HG03439 (cell line): ENCODE data around the gene MND1.

ENCODE experiments used
- ATAC-seq: cut with Tn5 transposase; IDR thresholded peaks from one replicate; pipeline ENCODE4 v1.9.1; 2021; ENCODE audit warnings: mild to moderate bottlenecking, moderate library complexity; ENCODE audit not compliant: unreplicated experiment

The MND1 gene, protein sequence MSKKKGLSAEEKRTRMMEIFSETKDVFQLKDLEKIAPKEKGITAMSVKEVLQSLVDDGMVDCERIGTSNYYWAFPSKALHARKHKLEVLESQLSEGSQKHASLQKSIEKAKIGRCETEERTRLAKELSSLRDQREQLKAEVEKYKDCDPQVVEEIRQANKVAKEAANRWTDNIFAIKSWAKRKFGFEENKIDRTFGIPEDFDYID

DNA sequence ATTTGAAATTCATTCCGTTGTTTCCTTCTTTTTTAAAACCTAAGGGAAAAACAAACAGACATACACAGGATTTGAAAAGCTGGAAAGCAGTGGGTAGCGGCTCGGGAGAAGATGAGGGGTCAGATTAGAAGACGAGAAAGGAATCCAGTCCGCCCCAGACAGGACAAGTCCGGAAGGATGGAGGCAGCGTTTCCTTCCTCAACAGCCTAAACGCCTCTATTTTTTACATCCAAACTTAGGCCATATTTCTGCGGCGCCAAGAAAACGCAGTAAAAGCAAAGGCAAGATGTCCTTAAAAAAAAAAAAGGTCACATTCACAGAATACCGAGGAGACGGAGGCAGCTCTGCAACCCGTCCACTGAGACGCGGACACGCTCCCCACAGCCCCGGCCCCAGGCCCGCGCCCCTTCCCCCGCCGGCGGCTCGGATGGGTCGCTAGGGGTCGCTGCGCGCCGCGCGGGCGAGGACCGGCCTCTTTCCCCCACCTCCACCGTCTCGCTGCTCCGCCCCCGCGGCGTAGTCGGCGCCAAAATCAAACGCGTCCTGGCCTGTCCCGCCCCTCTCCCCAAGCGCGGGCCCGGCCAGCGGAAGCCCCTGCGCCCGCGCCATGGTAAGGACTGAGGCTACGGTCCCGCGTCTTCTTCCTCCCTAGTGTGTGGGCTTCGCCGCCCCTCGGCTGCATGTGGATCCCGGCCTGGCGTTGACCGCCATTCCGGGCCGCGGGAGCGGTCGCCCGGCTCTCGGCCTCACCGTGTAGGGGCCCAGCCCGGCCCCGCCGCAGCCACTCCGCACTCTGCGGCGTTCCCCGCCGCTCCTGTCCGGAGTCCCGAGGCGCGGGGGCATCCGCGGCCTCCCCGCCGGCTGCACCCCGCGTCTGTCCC lies at the start of gene MND1:
Gene MND1 (plus strand): TSS at position 558 of the 881 bp plus-strand sequence. CDS start 50 bp downstream, at position 608.
- ATAC-seq, result peak; percentile 90

DNA sequence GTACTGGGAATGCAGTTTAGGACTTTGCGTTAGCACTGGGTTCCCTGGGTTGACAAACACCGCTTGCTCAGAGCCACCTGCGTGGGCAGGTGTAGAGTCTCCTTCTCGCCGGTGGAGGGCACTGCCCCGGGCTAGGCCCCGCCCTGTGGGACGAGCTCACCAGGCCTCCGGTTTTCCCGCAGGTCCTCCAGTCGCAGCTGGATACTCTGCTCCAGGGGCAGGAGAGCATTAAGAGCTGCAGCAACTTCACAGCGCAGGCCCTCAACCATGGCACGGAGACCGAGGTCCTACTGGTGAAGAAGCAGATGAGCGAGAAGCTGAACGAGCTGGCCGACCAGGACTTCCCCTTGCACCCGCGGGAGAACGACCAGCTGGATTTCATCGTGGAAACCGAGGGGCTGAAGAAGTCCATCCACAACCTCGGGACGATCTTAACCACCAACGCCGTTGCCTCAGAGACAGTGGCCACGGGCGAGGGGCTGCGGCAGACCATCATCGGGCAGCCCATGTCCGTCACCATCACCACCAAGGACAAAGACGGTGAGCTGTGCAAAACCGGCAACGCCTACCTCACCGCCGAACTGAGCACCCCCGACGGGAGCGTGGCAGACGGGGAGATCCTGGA lies 49.2 kb upstream of the MND1 start:
- no peak for ATAC-seq

DNA sequence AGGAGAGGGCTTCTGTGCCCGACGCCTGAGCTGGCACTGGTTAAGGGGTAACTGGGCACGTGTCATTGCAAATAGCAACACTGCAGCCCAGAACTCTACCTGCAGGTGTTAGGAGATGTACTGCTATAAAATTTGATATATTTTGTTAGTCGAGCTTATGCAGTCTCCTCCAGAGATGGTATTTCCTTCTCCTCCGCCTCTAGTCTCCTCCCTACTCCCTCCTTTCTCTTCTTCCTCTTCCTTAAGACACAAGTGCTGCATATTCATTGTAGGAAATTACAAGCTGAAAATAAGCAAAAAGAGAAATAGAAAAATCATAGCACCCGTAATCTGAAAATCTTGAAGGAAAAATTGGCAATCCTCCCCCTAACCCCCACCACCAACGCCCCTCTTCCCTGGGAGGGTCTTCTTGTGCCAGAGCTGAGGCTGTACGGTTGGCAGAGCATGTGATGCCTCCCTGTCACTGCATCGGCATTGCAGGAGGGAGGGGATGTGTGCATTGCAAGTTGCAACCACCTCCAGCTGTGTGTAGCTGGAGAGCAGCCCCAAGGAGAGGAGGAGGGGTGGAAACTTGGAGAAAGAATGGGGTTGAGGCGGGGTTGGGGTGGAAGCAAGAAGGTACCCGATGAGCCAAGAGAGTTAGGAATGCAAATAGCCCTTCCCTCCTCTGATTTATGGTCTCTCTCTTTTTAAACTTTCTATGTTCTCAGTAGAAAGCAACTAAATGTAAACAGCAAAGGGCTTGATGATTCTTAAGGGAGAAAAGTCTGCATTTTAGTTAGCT lies 48.3 kb upstream of the MND1 start:
- no peak for ATAC-seq

DNA sequence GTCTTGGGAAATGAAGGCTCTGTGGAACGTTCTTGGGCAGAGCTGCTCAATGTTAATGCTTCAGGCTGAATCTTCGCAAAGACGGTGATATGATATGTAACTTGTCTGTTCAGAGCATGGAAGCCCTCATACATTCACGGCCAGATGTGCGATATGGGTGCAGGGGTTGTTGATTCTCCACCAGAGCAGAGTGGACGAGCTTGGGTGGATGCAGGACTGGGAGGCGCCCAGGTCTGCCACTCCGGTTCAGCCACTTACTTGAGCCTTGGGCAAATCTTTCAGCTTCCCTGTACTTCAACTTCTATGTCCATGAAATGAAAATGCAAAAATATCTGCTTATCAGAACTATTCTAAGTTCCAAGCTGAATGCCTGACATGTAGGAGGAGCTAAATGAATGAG lies 47.4 kb upstream of the MND1 start:
- no peak for ATAC-seq

DNA sequence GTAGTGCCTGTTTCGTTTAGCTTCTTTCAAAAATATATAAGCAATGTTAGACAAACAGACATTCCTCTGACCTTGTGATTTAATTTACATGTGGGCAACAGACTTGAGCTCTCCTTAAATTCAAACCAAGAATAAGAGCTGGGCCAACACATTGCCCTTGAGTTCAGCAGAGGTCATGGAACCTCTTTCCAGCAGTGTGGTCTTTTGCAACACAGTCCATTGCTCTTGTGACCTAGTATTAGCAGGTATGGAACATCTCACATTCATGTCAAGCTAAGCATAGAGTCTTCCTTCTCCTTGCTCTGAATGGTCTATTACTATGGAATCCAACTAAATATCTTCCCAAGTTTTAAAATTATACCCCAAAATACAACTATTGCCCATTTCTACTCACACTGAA lies 33.7 kb upstream of the MND1 start:
- ATAC-seq, result no peak

DNA sequence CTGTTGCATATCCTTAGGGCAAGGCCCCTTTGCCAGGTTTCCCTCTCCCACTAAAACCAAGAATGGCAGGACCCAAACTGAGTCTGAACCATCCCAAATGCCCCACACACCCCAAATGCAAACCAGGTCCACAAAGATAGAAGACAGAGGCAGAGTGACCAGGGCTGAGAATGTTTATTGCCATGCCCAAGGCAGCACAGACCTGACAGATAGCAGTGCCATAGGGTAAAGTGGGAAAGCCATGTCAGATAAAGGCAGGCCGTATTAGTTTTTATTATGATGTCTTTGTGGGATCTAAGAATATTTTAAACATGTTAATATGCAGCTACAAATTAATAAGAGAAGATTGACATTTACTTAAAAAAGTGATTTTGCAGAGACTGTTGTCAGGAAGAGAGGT lies 29.6 kb upstream of the MND1 start:
- no peak for ATAC-seq

DNA sequence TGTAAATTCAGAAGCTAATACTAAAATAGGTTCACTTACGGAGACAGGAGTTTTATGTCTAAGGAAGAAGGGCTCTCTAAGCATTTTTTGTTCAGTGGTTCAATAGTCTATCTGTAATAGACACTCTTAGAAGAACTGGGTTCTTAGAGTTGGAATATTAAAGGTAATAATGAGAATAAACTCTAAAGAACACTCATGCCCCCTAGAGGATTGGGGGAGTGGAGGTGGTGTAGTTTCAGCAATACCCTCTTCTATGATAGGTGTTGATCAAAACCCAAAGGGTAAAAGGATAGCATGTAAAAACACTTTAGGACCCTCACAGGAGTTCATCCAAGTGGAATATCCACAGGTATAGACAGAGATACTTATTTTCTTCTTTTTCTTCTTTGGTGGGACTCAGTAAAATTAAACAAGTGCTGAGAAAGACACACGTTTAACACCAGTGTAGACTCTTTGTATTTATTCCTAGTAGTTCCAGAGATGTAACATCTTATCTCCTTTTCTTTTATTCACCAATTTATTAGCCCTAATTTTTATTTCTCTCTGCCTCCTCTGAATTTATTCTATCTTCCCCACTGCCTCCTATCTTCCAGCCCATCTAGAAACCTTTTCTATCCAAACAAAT lies 25.7 kb upstream of the MND1 start:
- no peak for ATAC-seq

DNA sequence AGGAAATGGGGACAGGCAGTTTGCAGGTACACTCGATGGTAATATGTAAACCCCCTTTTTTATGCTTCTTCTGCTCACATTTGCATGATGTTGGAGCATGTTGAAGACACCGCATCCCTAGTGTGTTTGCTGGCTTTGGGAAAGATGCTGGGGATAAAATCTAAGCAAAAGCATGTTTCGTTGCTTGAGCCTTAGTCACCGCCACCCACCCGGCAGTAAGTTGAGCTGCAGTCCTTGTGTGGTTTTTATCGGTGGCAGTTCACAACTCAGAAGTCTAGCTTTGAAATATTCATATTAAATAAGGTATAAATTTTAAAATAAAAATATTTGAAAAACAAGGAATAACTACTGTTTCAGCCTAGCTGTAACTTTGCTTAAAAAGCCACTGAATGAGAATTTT lies 21.7 kb upstream of the MND1 start:
- no peak for ATAC-seq

DNA sequence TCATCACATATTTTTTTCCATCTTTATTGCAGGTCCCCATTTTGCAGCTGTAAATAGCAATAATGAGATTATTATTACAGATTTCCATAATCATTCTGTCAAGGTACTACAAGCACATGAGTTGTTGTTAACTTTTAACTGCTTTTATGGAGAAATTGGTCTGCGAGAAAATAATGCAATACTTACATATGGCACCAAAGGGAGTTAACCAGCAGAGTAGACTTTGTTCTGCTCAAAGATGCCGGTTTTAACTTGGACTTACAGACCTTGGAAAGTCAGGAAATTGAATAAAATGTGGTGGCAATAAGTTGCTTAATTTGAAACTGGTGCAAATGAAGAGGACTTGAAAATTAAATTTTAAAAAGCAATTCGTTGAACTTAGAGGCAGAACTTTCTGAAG lies 20.4 kb upstream of the MND1 start:
- no peak for ATAC-seq

DNA sequence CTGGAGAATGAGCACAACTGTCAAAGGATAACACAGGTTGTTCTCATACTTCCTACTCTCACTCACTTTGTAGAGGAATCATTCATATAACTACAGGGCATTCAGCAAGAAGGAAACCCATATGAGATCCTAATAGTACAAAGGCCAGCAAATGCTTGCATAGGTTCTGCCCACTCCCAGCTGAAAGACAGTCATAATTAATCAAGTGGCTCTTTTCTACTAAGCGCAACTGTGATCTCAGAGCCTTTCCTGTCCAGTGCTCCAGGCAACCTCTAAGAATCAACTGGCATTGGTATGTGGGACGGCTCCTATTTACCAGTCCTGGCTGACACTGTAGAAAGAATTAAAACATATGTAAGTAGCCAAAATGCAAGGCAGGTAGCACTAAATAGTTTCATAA lies 18.9 kb upstream of the MND1 start:
- no peak for ATAC-seq

DNA sequence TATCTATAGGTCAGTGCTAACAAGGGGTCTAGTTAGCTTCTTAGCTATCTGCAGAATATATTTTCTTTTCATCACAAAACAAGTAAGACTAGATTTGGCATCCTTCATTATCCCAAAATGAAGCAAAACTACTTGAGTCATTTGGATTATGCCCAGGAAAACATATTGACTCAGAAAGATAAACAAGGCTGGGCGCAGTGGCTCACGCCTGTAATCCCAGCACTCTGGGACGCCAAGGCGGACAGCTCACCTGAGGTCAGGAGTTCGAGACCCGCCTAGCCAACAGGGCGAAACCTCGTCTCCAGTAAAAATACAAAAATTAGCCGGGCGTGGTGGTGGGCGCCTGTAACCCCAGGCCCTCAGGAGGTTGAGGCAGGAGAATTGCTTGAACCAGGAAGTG lies 18.0 kb upstream of the MND1 start:
- no peak for ATAC-seq

DNA sequence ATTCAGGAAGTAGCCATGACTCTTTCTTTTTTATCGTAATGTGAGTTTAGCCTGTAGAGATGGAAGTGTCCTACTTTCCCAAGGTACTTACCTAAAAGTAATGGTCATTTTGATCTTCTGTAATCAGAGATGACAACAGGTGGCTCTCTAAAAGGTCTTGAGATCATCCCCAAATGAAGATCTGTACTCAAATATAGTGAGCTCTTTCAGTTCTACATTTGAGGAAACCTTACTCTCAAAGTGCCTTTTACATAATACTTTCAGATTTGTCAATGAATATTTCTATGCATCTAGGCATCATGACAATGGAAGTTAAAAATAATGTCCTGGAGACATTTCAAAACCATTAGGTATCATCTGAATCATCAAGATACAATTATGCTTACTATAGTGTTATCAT lies 17.2 kb upstream of the MND1 start:
- ATAC-seq, result no peak

DNA sequence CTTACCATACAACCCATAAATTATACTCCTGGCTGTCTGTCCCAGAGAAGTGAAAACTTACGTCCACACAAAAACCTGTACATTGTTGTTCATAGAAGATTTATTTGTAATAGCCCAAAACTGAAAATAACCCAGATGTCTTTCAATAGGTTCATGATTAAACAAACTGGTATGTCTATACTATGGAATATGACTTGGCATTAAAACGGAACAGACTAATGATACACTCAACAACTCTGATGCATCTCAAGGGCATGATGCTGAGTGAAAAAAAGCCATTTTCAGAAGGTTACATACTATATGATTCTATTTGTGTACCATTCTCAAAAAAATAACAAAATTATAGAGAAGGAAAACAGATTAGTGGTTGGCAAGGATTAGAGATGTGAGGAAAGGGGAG lies 11.6 kb upstream of the MND1 start:
- ATAC-seq, result no peak

DNA sequence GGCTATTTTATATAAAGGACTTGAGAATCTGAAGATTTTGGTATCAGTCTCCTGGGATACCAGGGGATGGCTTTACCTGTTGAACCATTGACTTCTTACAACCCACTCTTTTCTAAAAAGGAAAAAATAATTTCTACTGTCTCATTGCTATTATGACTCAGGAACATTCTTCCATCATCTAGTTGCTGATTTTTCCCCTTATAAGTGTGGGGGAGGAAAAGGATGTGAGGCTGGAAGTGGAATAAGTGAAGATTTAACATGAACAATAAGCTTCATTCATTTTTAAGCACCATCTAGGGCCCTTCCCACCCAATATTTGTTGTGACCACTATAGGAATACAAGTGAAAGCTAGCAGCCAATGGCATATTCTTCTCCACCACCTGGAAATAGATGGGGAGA lies 10.6 kb upstream of the MND1 start:
- no peak for ATAC-seq

DNA sequence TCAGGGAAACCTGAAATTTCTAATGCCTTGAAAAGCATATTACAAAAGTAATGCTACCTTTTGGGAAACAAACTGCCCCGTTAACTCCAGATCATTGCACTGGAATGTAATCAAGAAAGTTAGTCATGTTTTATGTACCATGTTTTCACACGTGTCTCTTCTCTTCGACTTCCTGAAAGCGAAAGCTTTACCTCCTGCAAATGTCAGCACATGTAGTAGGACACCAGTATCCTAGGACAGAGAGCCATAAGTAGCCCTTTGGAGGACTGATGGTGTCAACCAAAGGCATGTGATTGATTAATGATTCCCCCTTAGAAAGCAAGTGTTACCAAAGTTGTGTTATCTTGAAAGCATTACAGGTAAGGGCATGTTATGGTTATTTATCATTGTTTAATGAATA lies 8.8 kb upstream of the MND1 start:
- no peak for ATAC-seq

DNA sequence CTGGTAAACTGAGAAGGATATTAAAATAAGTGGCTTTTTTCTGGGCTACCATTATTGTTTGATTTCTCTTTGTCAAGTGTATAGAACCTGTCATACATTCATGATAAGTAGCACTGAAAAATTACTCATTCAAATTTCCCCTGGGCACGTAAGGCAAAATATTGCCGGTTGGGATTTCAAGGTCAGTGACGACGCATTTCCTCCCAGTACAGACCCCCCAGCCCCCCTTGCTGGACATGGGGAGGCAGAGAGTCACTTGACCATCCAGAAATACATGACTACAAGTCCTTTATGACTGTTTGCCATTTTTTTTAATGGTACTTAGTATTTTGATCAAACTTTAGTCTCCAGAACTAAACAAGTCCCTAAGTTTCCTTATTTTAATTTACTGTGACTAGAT lies 6.8 kb upstream of the MND1 start:
- ATAC-seq, result no peak

DNA sequence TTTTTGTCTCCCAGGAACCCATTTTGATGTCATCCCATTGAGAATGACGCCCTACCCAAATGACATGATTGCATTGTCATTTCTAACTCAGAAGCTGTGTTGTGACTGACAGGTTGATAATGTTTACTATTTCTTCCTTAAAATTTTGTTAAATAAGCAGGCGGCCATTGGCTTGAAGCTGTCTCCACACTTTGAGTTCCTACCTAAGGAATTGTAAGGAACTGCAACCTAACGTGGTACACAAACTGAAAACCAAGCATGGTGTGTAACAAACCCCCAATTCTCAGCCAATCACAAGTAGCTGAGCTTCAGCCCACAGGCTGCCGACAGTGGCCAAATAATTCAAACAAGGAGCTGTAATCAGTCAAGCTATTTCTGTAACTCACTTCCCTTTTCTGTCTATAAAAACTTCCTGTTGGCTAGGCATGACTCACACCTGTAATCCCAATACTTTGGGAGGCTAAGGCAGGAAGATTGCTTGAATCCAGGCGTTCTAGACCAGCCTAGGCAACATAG lies 2.9 kb upstream of the MND1 start:
- no peak for ATAC-seq

DNA sequence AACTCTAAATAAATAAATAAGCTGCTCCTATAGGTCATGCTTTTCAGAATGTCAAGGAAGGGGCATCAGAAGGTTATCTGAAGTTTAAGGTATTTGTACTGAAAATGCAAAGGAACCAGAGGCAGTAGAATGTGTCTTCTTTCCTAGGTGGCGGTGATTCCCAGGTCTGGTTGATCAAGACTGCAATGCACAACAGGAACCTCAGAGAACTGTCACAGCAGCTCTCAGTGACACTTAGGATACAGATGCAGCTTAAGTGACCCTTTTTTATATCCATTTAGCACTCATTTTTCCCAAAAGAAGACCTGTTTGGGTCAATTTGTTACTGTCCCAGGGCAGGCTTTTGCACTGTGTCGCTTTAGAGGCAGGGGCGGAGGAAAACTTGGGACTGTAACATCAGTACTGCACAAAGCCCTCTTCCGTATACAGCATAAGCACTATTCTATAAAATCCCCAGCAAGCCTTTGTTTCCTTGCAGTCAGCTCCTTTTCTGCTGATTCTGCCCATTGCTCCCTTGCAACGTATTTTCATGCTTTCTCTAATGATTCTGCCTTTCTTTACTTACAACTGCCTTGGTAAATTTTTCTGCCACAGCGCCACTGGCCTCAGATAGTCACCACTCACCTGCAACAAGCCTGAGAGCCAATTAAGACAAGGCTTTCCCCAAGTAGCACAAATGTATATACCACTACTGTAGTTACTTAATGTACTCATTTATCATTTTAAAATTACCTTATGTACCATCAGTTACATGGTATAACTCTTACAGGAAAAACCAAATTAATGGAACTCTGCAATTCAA lies 1.5 kb upstream of the MND1 start:
- ATAC-seq, result no peak

DNA sequence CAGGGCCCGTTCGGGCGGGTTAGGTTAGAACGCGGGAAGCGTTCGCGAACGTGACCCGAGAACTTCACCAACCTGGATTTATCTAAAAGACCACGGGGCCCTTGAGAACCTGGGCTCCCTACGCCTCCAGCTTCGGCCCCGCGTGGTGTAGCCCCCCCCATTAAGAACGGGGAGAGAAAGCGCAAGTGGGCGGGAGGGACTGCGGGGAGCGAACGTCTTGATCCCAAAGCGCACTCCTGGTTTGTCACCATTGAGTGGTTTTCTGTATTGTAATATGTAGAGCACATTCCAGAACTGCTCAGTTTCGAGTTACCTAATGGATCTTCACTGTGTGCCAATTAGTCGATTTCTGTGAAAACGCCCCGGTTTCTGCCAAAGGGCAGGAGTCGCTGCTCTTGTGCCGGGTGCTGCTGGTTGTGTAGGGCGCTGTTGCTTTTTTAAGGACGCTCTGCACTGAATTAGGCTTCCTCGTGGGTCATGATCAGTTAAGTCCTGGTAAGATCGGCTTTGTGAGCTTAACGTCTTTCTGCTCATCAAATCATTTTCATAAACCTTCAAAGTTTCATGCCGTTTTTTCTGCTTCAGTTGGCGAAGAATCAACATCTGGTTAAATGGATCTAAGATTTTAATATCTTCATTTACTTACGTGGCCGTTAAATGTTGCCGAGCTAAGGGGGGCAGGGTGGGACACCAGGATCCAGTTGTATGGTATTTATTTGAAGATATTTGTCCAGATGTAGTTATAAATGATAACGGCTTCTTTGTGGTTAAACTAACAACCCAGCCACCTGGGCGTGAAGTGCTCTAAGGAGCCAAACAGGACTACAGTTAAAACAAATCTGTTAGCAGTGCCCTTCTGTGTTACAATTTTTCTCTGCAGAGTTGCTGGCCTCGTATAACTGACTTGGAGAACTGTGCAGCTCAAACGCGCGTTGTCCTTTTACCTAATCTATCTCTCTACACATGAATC lies 809 bp downstream of the MND1 start:
- ATAC-seq, result peak; percentile 41
